Thyroid gland (tissue), 4 donors: ENCODE measurements around the gene PTPRN2.

Experiments used
- POLR2A ChIP-seq, 2 donors: fragments of 450-650 bp; IDR thresholded peaks; one replicate each; pipeline ENCODE4 v1.6.1; 2017; ENCODE audit warnings: antibody characterized with exemption in 2 of 2, mild to moderate bottlenecking in 2 of 2, moderate library complexity in 1 of 2
- TF ChIP-seq, protein P1 (sequence below), 6 experiments: fragments of 200-600 bp in 3 of 6; fragments of 450-650 bp in 3 of 6; sonication (generic) in 3 of 6; IDR thresholded peaks; one replicate each; pipeline ENCODE4 v1.5.1; 2016 to 2019; ENCODE audit warnings: antibody characterized with exemption in 6 of 6, mild to moderate bottlenecking in 2 of 6, inconsistent platforms in 1 of 6, moderate library complexity in 1 of 6

DNA sequence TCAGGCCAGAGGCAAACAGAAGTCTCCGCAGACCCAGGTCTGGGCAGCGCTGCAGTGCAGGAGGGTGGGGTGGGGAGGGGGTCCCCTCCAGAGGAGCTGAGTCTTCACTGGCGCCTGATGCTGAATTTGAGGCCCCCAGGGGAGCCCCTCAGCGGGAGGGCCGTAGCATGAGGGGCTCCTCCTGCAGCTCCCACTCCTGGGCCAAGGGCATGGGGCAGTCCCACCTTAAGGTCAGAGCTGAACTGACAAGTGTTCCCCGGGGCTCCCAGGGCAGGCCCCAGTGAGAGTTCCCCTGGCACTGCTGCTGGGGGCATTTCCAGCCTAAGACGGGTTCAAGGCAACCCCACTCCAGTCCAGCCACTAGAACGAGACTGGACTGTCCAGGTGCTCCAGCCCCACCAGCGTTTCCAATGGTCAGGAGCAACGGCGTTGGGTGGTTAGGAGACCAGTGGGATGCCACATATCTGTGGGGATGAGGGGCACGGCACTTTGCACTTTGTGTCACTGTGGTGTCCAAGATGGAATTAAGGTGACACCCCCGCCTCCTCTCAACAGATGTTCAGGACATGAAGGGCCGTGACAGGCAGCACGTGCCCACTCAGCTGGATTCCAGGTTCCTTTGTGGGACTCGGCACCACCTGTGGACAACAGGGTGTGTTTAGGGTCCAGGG lies 139.1 kb downstream of the PTPRN2 start:
- TF ChIP-seq, protein P1, sequence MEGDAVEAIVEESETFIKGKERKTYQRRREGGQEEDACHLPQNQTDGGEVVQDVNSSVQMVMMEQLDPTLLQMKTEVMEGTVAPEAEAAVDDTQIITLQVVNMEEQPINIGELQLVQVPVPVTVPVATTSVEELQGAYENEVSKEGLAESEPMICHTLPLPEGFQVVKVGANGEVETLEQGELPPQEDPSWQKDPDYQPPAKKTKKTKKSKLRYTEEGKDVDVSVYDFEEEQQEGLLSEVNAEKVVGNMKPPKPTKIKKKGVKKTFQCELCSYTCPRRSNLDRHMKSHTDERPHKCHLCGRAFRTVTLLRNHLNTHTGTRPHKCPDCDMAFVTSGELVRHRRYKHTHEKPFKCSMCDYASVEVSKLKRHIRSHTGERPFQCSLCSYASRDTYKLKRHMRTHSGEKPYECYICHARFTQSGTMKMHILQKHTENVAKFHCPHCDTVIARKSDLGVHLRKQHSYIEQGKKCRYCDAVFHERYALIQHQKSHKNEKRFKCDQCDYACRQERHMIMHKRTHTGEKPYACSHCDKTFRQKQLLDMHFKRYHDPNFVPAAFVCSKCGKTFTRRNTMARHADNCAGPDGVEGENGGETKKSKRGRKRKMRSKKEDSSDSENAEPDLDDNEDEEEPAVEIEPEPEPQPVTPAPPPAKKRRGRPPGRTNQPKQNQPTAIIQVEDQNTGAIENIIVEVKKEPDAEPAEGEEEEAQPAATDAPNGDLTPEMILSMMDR (IDR thresholded peaks at IDR 0.05): no peak
- TF ChIP-seq POLR2A (IDR thresholded peaks at IDR 0.05): no peak
